Karpas-422 (cell line): ENCODE measurements around the gene ANKRD60. TPM values are rescaled to one million over a fixed set of nuclear protein-coding genes. Genes with fewer than 3 reads are reported as not detected.
A peak's percentile ranks its signal among the peaks of the same experiment; 100 is the strongest.

ENCODE experiments used
- DNase-seq: peaks from one replicate; pipeline ENCODE4 v3.0.0-alpha.2; 2015
- H2AFZ ChIP-seq: fragments of 200-600 bp; sonication (generic); 2 replicates; pipeline ENCODE4 v1.6.1; 2014; ENCODE audit warnings: antibody characterized with exemption, low read length, mixed read lengths
- H3K27ac ChIP-seq: fragments of 200-600 bp; sonication (generic); 2 replicates; pipeline ENCODE4 v1.5.1; 2014; ENCODE audit warnings: mild to moderate bottlenecking, low read length, moderate library complexity
- H3K27me3 ChIP-seq: fragments of 200-600 bp; sonication (generic); 2 replicates; pipeline ENCODE4 v1.6.1; 2014; ENCODE audit warnings: low read length, mixed read lengths
- H3K36me3 ChIP-seq: fragments of 200-600 bp; sonication (generic); 2 replicates; pipeline ENCODE4 v1.6.1; 2014; ENCODE audit warnings: low read length, mixed read lengths; ENCODE audit not compliant: insufficient read depth
- H3K4me1 ChIP-seq: fragments of 200-600 bp; sonication (generic); 2 replicates; pipeline ENCODE4 v1.6.1; 2014; ENCODE audit warnings: mild to moderate bottlenecking, low read length, mixed read lengths
- H3K4me2 ChIP-seq: fragments of 200-600 bp; sonication (generic); 2 replicates; pipeline ENCODE4 v1.6.1; 2014; ENCODE audit warnings: low read length, low read depth, mild to moderate bottlenecking; ENCODE audit not compliant: poor library complexity, severe bottlenecking
- H3K4me3 ChIP-seq: fragments of 200-600 bp; sonication (generic); 2 replicates; pipeline ENCODE4 v1.5.1; 2014; ENCODE audit warnings: mild to moderate bottlenecking, antibody characterized with exemption, low read length, mixed read lengths
- H3K79me2 ChIP-seq: fragments of 200-600 bp; sonication (generic); 2 replicates; pipeline ENCODE4 v1.6.1; 2014; ENCODE audit warnings: mild to moderate bottlenecking, low read length, mixed read lengths
- H3K9ac ChIP-seq: fragments of 200-600 bp; sonication (generic); 2 replicates; pipeline ENCODE4 v1.6.0; 2014; ENCODE audit warnings: low read length
- H3K9me2 ChIP-seq: fragments of 200-600 bp; sonication (generic), shearing (Covaris generic); replicated peaks from 2 replicates; pipeline ENCODE4 v1.6.0; 2014; ENCODE audit warnings: mild to moderate bottlenecking, low read length, moderate library complexity; ENCODE audit not compliant: insufficient read depth
- H3K9me3 ChIP-seq: fragments of 300-700, 200-600 bp; sonication (generic); 2 replicates; pipeline ENCODE4 v1.6.1; 2014; ENCODE audit warnings: low read length, mixed read lengths
- H4K20me1 ChIP-seq: fragments of 200-600 bp; sonication (generic); 2 replicates; pipeline ENCODE4 v1.6.1; 2014; ENCODE audit warnings: mild to moderate bottlenecking, antibody characterized with exemption, low read length, low read depth; ENCODE audit not compliant: insufficient read depth
- total RNA-seq: library from RNA; depleted of rRNA; stranded (reverse); fragments of >200 nt; shearing (Covaris generic); gene quantifications from 2 replicates; pipeline ENCODE4 v1.2.3, GENCODE V29; 2014; ENCODE audit warnings: low replicate concordance

The ANKRD60 gene
- total RNA-seq, 1 experiment from 2014 or later = not detected

DNA sequence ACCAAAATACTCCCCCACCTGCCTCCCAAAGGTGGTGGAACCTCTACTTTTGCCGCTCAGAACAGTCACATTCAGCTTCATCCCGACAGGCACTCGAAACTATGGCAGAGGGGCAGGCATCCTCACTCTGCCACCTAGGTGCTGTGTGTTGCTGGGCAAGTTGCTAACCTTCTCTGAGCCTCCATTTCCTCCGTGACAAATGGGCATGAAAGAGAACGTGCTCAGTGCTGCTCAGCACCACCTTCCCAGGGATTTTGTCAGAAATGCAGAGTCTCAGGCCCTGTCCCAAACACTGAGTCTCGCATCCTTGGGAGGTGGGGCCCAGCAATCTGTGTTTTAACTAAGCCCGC lies 18.1 kb downstream of the ANKRD60 start:
- no peaks in the 10 kb centered on the region for H3K36me3 ChIP-seq
- H3K9me3 ChIP-seq = no peaks in the 10 kb centered on the region
- no peaks in the 10 kb centered on the region for H3K9me2 ChIP-seq
- no peak overlapping the region for H3K27ac ChIP-seq
- no peak overlapping the region for H2AFZ ChIP-seq
- no peak overlapping the region for H3K4me3 ChIP-seq
- no peak for DNase-seq
- no peak overlapping the region for H3K4me2 ChIP-seq
- no peaks in the 10 kb centered on the region for H4K20me1 ChIP-seq
- no peaks in the 10 kb centered on the region for H3K27me3 ChIP-seq
- H3K9ac ChIP-seq = no peak overlapping the region
- H3K79me2 ChIP-seq = no peaks in the 10 kb centered on the region
- no peaks in the 10 kb centered on the region for H3K4me1 ChIP-seq

DNA sequence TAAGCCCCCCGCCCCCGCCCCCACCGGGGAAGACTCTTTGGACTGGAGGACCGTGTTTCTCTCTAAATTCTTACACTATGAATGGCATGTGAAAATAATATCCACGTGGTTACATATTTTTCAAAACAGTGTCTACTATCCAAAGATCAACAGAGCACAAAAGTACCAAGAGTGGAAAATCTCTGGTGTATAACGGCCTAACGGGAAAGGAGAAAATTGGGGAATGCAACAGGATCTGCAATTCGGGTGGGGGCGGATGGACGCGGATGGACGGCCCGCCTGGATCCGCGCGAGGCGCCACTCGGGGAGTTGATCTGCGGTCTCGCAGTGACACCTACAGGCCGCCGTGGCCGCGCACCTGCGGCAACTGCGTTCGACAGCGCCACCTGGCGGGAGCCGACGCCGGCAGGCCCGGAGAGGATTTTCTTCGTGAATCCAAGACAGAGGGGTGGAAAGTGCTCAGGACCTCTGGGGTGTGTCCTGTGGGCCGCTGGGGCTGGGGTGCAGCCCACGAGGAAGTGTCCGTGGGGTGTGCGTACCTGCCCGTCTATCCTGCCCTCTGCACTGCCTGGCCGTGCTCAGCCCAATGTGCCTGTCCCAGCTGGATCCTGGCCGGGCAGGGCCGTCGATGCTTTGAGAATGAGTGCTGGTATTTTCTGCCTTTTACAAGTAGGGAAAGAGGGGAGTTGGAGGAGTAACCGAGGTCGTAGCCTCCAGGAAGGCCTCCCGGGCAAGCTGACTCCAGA lies 18.6 kb downstream of the ANKRD60 start:
- H3K4me2 ChIP-seq = no peak overlapping the region

GRCh38 chr20:58208944-58209343 lies 19.5 kb downstream of the ANKRD60 start:
- H3K36me3 ChIP-seq = no peaks in the 10 kb centered on the region
- H4K20me1 ChIP-seq = no peaks in the 10 kb centered on the region
- no peak overlapping the region for H3K27ac ChIP-seq
- H3K4me1 ChIP-seq = no peaks in the 10 kb centered on the region
- no peak overlapping the region for H3K4me3 ChIP-seq
- H3K79me2 ChIP-seq = no peaks in the 10 kb centered on the region
- no peak for DNase-seq
- H3K9me2 ChIP-seq = no peaks in the 10 kb centered on the region
- no peak overlapping the region for H3K4me2 ChIP-seq
- no peak overlapping the region for H3K9ac ChIP-seq
- no peaks in the 10 kb centered on the region for H3K9me3 ChIP-seq
- no peak overlapping the region for H2AFZ ChIP-seq
- no peaks in the 10 kb centered on the region for H3K27me3 ChIP-seq

More for the DNA sequence above, 18.6 kb downstream of the ANKRD60 start:
- Histone ChIP-seq H3K36me3 (no peaks in the 10 kb centered on the region), H3K9ac (no peak overlapping the region), H3K9me2 (no peaks in the 10 kb centered on the region), H4K20me1 (no peaks in the 10 kb centered on the region), H3K4me1 (no peaks in the 10 kb centered on the region), H3K27me3 (no peaks in the 10 kb centered on the region), H3K9me3 (no peaks in the 10 kb centered on the region), H3K4me3 (no peak overlapping the region), H3K27ac (no peak overlapping the region), H2AFZ (peak overlapping the region; percentile 72), H3K79me2 (no peaks in the 10 kb centered on the region)
- DNase-seq = peak; percentile 93

DNA sequence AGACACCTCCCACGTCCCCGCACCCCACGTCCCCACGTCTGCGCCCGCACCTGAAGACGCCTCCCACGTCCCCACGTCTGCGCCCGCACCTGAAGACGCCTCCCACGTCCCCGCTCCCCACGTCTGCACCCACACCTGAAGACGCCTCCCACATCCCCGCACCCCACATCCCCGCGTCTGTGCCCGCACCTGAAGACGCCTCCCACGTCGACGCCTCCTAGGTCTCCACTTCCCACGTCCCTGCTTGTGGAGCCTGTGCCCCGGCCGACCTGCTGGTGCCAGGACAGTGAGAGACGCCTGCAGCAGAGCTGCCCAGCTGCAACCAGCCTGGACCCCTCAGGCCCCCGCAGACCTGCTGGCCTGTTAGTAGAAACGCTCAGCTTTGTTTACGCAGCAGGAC lies 22.6 kb downstream of the ANKRD60 start:
- Histone ChIP-seq H3K9me2 (no peaks in the 10 kb centered on the region), H4K20me1 (no peaks in the 10 kb centered on the region), H3K4me3 (no peak overlapping the region), H3K4me1 (no peaks in the 10 kb centered on the region), H3K27me3 (no peaks in the 10 kb centered on the region), H3K79me2 (no peaks in the 10 kb centered on the region), H3K9me3 (no peaks in the 10 kb centered on the region), H3K36me3 (no peaks in the 10 kb centered on the region), H3K4me2 (no peak overlapping the region), H2AFZ (no peak overlapping the region), H3K9ac (no peak overlapping the region), H3K27ac (no peak overlapping the region)
- no peak for DNase-seq

GRCh38 chr20:58202044-58202443 lies 26.4 kb downstream of the ANKRD60 start:
- no peak overlapping the region for H3K9ac ChIP-seq
- no peaks in the 10 kb centered on the region for H4K20me1 ChIP-seq
- no peaks in the 10 kb centered on the region for H3K9me3 ChIP-seq
- H3K36me3 ChIP-seq = no peaks in the 10 kb centered on the region
- H3K9me2 ChIP-seq = no peaks in the 10 kb centered on the region
- no peak overlapping the region for H3K27ac ChIP-seq
- H3K4me3 ChIP-seq = no peak overlapping the region
- H3K27me3 ChIP-seq = no peaks in the 10 kb centered on the region
- no peak overlapping the region for H2AFZ ChIP-seq
- H3K79me2 ChIP-seq = no peaks in the 10 kb centered on the region
- no peak overlapping the region for H3K4me2 ChIP-seq
- no peak for DNase-seq
- no peaks in the 10 kb centered on the region for H3K4me1 ChIP-seq

- Histone ChIP-seq H3K79me2 (no peaks in the 10 kb centered on the region), H3K36me3 (no peaks in the 10 kb centered on the region)
These were observed 26.8 kb downstream of the ANKRD60 start for GRCh38 chr20:58201616-58202015.

DNA sequence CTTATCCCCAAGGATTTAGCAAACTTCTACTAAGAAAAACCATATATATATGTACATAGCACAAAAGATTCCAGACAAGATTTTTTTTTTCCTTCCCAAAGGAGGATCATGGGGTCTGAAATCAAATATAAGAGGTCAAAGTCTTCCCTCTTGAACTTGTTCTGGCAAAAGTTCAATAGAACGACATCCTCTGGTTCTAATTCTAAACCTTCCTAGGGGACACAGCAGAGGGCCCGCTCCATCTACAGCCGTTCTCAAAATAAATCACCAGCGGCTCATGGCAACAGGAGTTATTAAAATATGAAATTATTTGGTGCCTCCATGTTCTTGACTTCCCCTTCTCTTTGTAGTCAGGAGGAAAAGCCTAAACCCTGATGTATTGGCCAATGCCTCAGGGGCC lies 29.0 kb downstream of the ANKRD60 start:
- Histone ChIP-seq H3K27me3 (no peaks in the 10 kb centered on the region), H3K27ac (no peak overlapping the region), H2AFZ (no peak overlapping the region), H3K9ac (no peak overlapping the region), H3K79me2 (no peaks in the 10 kb centered on the region), H3K4me1 (no peaks in the 10 kb centered on the region), H3K36me3 (no peaks in the 10 kb centered on the region), H3K4me3 (no peak overlapping the region), H3K9me2 (no peaks in the 10 kb centered on the region), H3K9me3 (no peaks in the 10 kb centered on the region), H3K4me2 (no peak overlapping the region), H4K20me1 (no peaks in the 10 kb centered on the region)
- no peak for DNase-seq

More at GRCh38 chr20:58201616-58202015, 26.8 kb downstream of the ANKRD60 start:
- no peaks in the 10 kb centered on the region for H3K9me2 ChIP-seq
- no peaks in the 10 kb centered on the region for H3K27me3 ChIP-seq
- H3K4me1 ChIP-seq = no peaks in the 10 kb centered on the region
- DNase-seq = no peak
- no peak overlapping the region for H3K4me3 ChIP-seq
- H3K4me2 ChIP-seq = no peak overlapping the region
- no peak overlapping the region for H3K27ac ChIP-seq
- H3K9ac ChIP-seq = no peak overlapping the region
- no peaks in the 10 kb centered on the region for H3K9me3 ChIP-seq
- no peak overlapping the region for H2AFZ ChIP-seq
- no peaks in the 10 kb centered on the region for H4K20me1 ChIP-seq

DNA sequence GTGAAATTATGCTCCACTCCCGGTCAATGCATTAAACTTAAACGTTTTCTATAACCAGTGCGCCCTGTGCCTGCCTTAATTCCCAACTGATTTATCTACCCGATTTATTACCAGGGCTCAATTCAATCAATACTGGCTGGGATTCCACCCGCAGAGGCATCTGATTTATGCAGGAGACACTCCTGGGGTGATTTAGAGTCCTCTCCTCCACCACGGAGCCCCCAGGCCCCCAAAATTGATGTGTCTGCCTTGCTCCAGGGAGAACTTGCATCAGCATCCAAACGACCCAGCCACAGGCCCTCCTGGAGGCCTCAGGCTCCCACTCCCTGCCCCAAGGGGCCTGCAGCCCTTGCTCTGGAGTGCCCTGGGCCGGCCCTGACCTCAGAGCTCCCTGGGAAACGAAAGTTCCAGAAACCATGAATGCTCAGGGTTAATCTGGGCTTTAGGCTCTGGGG lies 29.5 kb downstream of the ANKRD60 start:
- no peak overlapping the region for H3K4me2 ChIP-seq
- no peak overlapping the region for H3K9ac ChIP-seq
- H3K4me3 ChIP-seq = no peak overlapping the region
- no peaks in the 10 kb centered on the region for H3K79me2 ChIP-seq
- H3K9me3 ChIP-seq = no peaks in the 10 kb centered on the region
- no peak for DNase-seq
- H3K9me2 ChIP-seq = no peaks in the 10 kb centered on the region
- H4K20me1 ChIP-seq = no peaks in the 10 kb centered on the region
- no peak overlapping the region for H3K27ac ChIP-seq
- no peak overlapping the region for H2AFZ ChIP-seq
- no peaks in the 10 kb centered on the region for H3K4me1 ChIP-seq
- no peaks in the 10 kb centered on the region for H3K27me3 ChIP-seq
- H3K36me3 ChIP-seq = no peaks in the 10 kb centered on the region
